Fibroblast of the aortic adventitia (primary cell): ENCODE data around the gene ACMSD. TPM values are rescaled to one million over a fixed set of nuclear protein-coding genes. Genes with fewer than 3 reads are reported as not detected.

Source experiments
- DNase-seq: peaks from one replicate; pipeline ENCODE4 v3.0.0-alpha.2; 2010; ENCODE audit warnings: low read depth
- H3K4me3 ChIP-seq: 2 replicates; pipeline ENCODE4 v1.5.1; 2011; ENCODE audit warnings: low read depth, mild to moderate bottlenecking, control low read depth, low read length, moderate library complexity
- CTCF ChIP-seq: IDR thresholded peaks from 2 replicates; pipeline ENCODE4 v1.5.1; 2011; ENCODE audit warnings: mild to moderate bottlenecking, low read length, control low read depth, inconsistent platforms; ENCODE audit not compliant: insufficient read depth
- total RNA-seq: library from RNA; depleted of rRNA; stranded (reverse); fragments of >200 nt; gene quantifications from 2 replicates; pipeline ENCODE4 v1.2.3, GENCODE V29; 2012; ENCODE audit warnings: low replicate concordance

The ACMSD gene
- total RNA-seq, 1 donor: not detected

- peak overlapping the region; percentile 91 for H3K4me3 ChIP-seq
- peak; percentile 58 for TF ChIP-seq CTCF
- peak; percentile 52 for DNase-seq
Measured at GRCh38 chr2:134917360-134917865, 79.0 kb downstream of the ACMSD start.

GRCh38 chr2:134917888-134918525 lies 79.6 kb downstream of the ACMSD start:
- no peak for DNase-seq
- TF ChIP-seq CTCF: peak; percentile 51
- peak overlapping the region; percentile 91 for H3K4me3 ChIP-seq

GRCh38 chr2:134918526-134919340 lies 80.3 kb downstream of the ACMSD start, which contains the start of gene CCNT2:
Gene CCNT2 (plus strand): TSS chr2:134918822. CDS start chr2:134918855, 33 bp downstream.
- DNase-seq: peak; percentile 99
- peak within 1 kb of the TSS; percentile 91 for H3K4me3 ChIP-seq
- no peak for TF ChIP-seq CTCF

GRCh38 chr2:134919341-134920210 lies 81.2 kb downstream of the ACMSD start:
- no peak for TF ChIP-seq CTCF
- peak overlapping the region; percentile 91 for H3K4me3 ChIP-seq
- DNase-seq: peak; percentile 26

- no peak overlapping the region for H3K4me3 ChIP-seq
- DNase-seq: no peak
- no peak for TF ChIP-seq CTCF
Measured at GRCh38 chr2:134924912-134925311, 86.5 kb downstream of the ACMSD start.

GRCh38 chr2:134926231-134926931 lies 88.0 kb downstream of the ACMSD start:
- DNase-seq: peak; percentile 27
- TF ChIP-seq CTCF: no peak
- no peak overlapping the region for H3K4me3 ChIP-seq
